WTC11 (cell line): ENCODE measurements around the gene ORMDL2. TPM values are rescaled to one million over a fixed set of nuclear protein-coding genes. Genes with fewer than 3 reads are reported as not detected.

Experiments
- ATAC-seq: fragments of 200-7000 bp; cut with Tn5 transposase; 2 replicates; pipeline ENCODE4 v1.10.0; 2021; ENCODE audit warnings: mild to moderate bottlenecking, moderate library complexity
- CTCF ChIA-PET: fragments of 300-600 bp; sonication (Branson Sonifier 250); formaldehyde crosslinking; loops from one replicate; lab custom pipeline; 2021; ENCODE audit warnings: antibody characterized with exemption; lab: Charles Lee
- POLR2A ChIA-PET: fragments of 350-600 bp; sonication (Branson Sonifier 250); formaldehyde crosslinking; loops from one replicate; lab custom pipeline; 2021; ENCODE audit warnings: antibody characterized with exemption; lab: Charles Lee
- DNase-seq: peaks from one replicate; pipeline ENCODE4 v3.0.0; 2021; ENCODE audit warnings: low spot score
- H3K27ac Mint-ChIP-seq: 2 replicates; pipeline ENCODE4 v1.8.0; 2021; ENCODE audit warnings: mixed read lengths
- H3K27me3 Mint-ChIP-seq: 2 replicates; pipeline ENCODE4 v1.8.0; 2021; ENCODE audit warnings: low read depth, mild to moderate bottlenecking, moderate library complexity, mixed read lengths
- H3K36me3 Mint-ChIP-seq: 2 replicates; pipeline ENCODE4 v1.8.0; 2021; ENCODE audit warnings: mixed read lengths
- H3K4me1 Mint-ChIP-seq: 2 replicates; pipeline ENCODE4 v1.8.0; 2022; ENCODE audit warnings: mixed read lengths
- H3K4me3 Mint-ChIP-seq: 2 replicates; pipeline ENCODE4 v1.8.0; 2021; ENCODE audit warnings: mild to moderate bottlenecking, moderate library complexity, mixed read lengths
- H3K9me3 Mint-ChIP-seq: 2 replicates; pipeline ENCODE4 v1.8.0; 2021; ENCODE audit warnings: mixed read lengths
- CBFB ChIP-seq: sonication (generic); formaldehyde crosslinking; IDR thresholded peaks from 2 replicates; pipeline ENCODE4 v1.8.1; 2022; ENCODE audit warnings: mild to moderate bottlenecking, low read depth, missing genetic modification reagents
- CREM ChIP-seq: sonication (generic); formaldehyde crosslinking; IDR thresholded peaks from 2 replicates; pipeline ENCODE4 v1.8.1; 2022; ENCODE audit warnings: mild to moderate bottlenecking, missing genetic modification reagents, moderate library complexity
- ETV6 ChIP-seq: sonication (generic); formaldehyde crosslinking; IDR thresholded peaks from 2 replicates; pipeline ENCODE4 v1.8.1; 2022; ENCODE audit warnings: mild to moderate bottlenecking, missing genetic modification reagents
- GABPB1 ChIP-seq: sonication (generic); formaldehyde crosslinking; IDR thresholded peaks from 2 replicates; pipeline ENCODE4 v1.8.1; 2023; ENCODE audit warnings: mild to moderate bottlenecking, missing genetic modification reagents
- MXD4 ChIP-seq: fragments of 250-450 bp; sonication (Bioruptor Pico); IDR thresholded peaks from 2 replicates; pipeline ENCODE4 v1.8.0; 2021; ENCODE audit warnings: mild to moderate bottlenecking, moderate library complexity, borderline replicate concordance
- NFE2L1 ChIP-seq: sonication (generic); formaldehyde crosslinking; IDR thresholded peaks from 2 replicates; pipeline ENCODE4 v1.8.1; 2023; ENCODE audit warnings: missing genetic modification reagents
- NR2C2 ChIP-seq: sonication (generic); formaldehyde crosslinking; IDR thresholded peaks from 2 replicates; pipeline ENCODE4 v1.8.0; 2022; ENCODE audit warnings: mild to moderate bottlenecking, missing genetic modification reagents
- TEAD1 ChIP-seq: sonication (generic); formaldehyde crosslinking; IDR thresholded peaks from 2 replicates; pipeline ENCODE4 v1.8.0; 2022; ENCODE audit warnings: mild to moderate bottlenecking, missing genetic modification reagents
- TEAD4 ChIP-seq: sonication (generic); formaldehyde crosslinking; IDR thresholded peaks from 2 replicates; pipeline ENCODE4 v1.8.0; 2022; ENCODE audit warnings: mild to moderate bottlenecking, missing genetic modification reagents
- ZBTB21 ChIP-seq: sonication (generic); formaldehyde crosslinking; IDR thresholded peaks from 2 replicates; pipeline ENCODE4 v1.8.1; 2023; ENCODE audit warnings: mild to moderate bottlenecking, missing genetic modification reagents, borderline replicate concordance
- ZNF121 ChIP-seq: sonication (generic); formaldehyde crosslinking; IDR thresholded peaks from 2 replicates; pipeline ENCODE4 v1.8.0; 2023; ENCODE audit warnings: missing genetic modification reagents
- ZNF138 ChIP-seq: sonication (generic); formaldehyde crosslinking; conservative IDR thresholded peaks from 2 replicates; pipeline ENCODE4 v1.8.1; 2022; ENCODE audit warnings: mild to moderate bottlenecking, moderate library complexity, missing genetic modification reagents
- ZNF232 ChIP-seq: sonication (generic); formaldehyde crosslinking; IDR thresholded peaks from 2 replicates; pipeline ENCODE4 v1.8.0; 2022; ENCODE audit warnings: mild to moderate bottlenecking, missing genetic modification reagents
- ZNF263 ChIP-seq: sonication (generic); formaldehyde crosslinking; IDR thresholded peaks from 2 replicates; pipeline ENCODE4 v1.8.1; 2022; ENCODE audit warnings: low read depth, mild to moderate bottlenecking, moderate library complexity, missing genetic modification reagents
- ZNF423 ChIP-seq: fragments of 250-450 bp; sonication (Bioruptor Pico); IDR thresholded peaks from 2 replicates; pipeline ENCODE4 v2.1.2; 2022; ENCODE audit warnings: mild to moderate bottlenecking, moderate library complexity
- ZNF671 ChIP-seq: fragments of 250-450 bp; sonication (Bioruptor Pico); IDR thresholded peaks from 2 replicates; pipeline ENCODE4 v1.8.0; 2021; ENCODE audit warnings: mild to moderate bottlenecking
- total RNA-seq: library from RNA; stranded (reverse); gene quantifications from 3 replicates; pipeline ENCODE4 v1.2.3, GENCODE V29; 2021
- TF ChIP-seq, protein P1 (sequence below): fragments of 250-450 bp; sonication (Bioruptor Pico); IDR thresholded peaks from 2 replicates; pipeline ENCODE4 v1.9.0; 2021; ENCODE audit warnings: mild to moderate bottlenecking
- TF ChIP-seq, protein P2 (sequence below): sonication (generic); formaldehyde crosslinking; conservative IDR thresholded peaks from 2 replicates; pipeline ENCODE4 v1.8.1; 2022; ENCODE audit warnings: mild to moderate bottlenecking, missing genetic modification reagents
- TF ChIP-seq, protein P3 (sequence below): sonication (generic); formaldehyde crosslinking; IDR thresholded peaks from 2 replicates; pipeline ENCODE4 v1.8.1; 2023; ENCODE audit warnings: mild to moderate bottlenecking, missing genetic modification reagents, moderate library complexity
- TF ChIP-seq, protein P4 (sequence below): sonication (generic); formaldehyde crosslinking; IDR thresholded peaks from 2 replicates; pipeline ENCODE4 v1.8.1; 2023; ENCODE audit warnings: mild to moderate bottlenecking, moderate library complexity, missing genetic modification reagents
- TF ChIP-seq, protein P5 (sequence below): fragments of 250-450 bp; sonication (Bioruptor Pico); IDR thresholded peaks from 2 replicates; pipeline ENCODE4 v1.9.0; 2021; ENCODE audit warnings: moderate library complexity, mild to moderate bottlenecking, inconsistent platforms, borderline replicate concordance
- TF ChIP-seq, protein P6 (sequence below): sonication (generic); formaldehyde crosslinking; IDR thresholded peaks from 2 replicates; pipeline ENCODE4 v1.8.1; 2023; ENCODE audit warnings: mild to moderate bottlenecking, missing genetic modification reagents, moderate library complexity
- TF ChIP-seq, protein P7 (sequence below): sonication (generic); formaldehyde crosslinking; IDR thresholded peaks from 2 replicates; pipeline ENCODE4 v1.8.0; 2023; ENCODE audit warnings: mild to moderate bottlenecking, missing genetic modification reagents

Gene ORMDL2
- total RNA-seq, 1 experiment from 2014 or later: 32.9 TPM

DNA sequence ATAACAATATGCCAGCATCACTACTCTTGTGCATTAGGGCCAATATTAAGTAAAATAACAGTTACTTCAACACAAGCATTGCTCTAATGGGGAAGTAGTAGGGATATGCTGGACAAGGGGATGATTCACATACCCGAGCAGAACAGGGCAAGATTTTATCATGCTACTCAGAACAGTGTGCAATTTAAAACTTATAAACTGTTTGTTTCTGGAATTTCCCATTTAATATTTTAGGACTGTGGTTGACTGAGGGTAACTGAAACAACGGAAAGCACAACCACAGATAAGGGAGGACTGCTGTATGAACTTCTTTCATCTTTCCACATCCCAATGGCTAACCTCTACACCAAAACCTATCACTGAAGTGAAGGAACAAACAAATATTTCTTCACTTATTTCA is 37.2 kb upstream of the ORMDL2 start:
- Mint-ChIP-seq H3K36me3 (peaks cover 65% of the 10 kb centered on the region), H3K27me3 (no peaks in the 10 kb centered on the region), H3K4me1 (no peaks in the 10 kb centered on the region), H3K9me3 (no peaks in the 10 kb centered on the region), H3K27ac (no peak overlapping the region), H3K4me3 (no peak overlapping the region)
- no peak for ATAC-seq
- ChIA-PET CTCF (interaction anchor here (1.1 kb wide), 1 partner anchor 37 kb away, joined by 3 read pairs; no protein-coding TSS in a partner anchor), POLR2A (no interaction called here)
- DNase-seq: no peak
- TF ChIP-seq, protein P1, sequence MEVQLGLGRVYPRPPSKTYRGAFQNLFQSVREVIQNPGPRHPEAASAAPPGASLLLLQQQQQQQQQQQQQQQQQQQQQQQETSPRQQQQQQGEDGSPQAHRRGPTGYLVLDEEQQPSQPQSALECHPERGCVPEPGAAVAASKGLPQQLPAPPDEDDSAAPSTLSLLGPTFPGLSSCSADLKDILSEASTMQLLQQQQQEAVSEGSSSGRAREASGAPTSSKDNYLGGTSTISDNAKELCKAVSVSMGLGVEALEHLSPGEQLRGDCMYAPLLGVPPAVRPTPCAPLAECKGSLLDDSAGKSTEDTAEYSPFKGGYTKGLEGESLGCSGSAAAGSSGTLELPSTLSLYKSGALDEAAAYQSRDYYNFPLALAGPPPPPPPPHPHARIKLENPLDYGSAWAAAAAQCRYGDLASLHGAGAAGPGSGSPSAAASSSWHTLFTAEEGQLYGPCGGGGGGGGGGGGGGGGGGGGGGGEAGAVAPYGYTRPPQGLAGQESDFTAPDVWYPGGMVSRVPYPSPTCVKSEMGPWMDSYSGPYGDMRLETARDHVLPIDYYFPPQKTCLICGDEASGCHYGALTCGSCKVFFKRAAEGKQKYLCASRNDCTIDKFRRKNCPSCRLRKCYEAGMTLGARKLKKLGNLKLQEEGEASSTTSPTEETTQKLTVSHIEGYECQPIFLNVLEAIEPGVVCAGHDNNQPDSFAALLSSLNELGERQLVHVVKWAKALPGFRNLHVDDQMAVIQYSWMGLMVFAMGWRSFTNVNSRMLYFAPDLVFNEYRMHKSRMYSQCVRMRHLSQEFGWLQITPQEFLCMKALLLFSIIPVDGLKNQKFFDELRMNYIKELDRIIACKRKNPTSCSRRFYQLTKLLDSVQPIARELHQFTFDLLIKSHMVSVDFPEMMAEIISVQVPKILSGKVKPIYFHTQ (CRISPR knock-in tag): no peak
- TF ChIP-seq ETV6 (CRISPR knock-in tag): no peak
- TF ChIP-seq ZNF232: no peak
- no peak for TF ChIP-seq CREM (CRISPR knock-in tag)
- no peak for TF ChIP-seq TEAD1 (CRISPR knock-in tag)
- TF ChIP-seq, protein P2, sequence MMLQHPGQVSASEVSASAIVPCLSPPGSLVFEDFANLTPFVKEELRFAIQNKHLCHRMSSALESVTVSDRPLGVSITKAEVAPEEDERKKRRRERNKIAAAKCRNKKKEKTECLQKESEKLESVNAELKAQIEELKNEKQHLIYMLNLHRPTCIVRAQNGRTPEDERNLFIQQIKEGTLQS (CRISPR knock-in tag): no peak
- TF ChIP-seq ZNF263 (CRISPR knock-in tag): no peak
- no peak for TF ChIP-seq TEAD4 (CRISPR knock-in tag)
- TF ChIP-seq ZNF121 (CRISPR knock-in tag): no peak
- TF ChIP-seq, protein P3, sequence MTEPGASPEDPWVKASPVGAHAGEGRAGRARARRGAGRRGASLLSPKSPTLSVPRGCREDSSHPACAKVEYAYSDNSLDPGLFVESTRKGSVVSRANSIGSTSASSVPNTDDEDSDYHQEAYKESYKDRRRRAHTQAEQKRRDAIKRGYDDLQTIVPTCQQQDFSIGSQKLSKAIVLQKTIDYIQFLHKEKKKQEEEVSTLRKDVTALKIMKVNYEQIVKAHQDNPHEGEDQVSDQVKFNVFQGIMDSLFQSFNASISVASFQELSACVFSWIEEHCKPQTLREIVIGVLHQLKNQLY (CRISPR knock-in tag): no peak
- TF ChIP-seq, protein P4, sequence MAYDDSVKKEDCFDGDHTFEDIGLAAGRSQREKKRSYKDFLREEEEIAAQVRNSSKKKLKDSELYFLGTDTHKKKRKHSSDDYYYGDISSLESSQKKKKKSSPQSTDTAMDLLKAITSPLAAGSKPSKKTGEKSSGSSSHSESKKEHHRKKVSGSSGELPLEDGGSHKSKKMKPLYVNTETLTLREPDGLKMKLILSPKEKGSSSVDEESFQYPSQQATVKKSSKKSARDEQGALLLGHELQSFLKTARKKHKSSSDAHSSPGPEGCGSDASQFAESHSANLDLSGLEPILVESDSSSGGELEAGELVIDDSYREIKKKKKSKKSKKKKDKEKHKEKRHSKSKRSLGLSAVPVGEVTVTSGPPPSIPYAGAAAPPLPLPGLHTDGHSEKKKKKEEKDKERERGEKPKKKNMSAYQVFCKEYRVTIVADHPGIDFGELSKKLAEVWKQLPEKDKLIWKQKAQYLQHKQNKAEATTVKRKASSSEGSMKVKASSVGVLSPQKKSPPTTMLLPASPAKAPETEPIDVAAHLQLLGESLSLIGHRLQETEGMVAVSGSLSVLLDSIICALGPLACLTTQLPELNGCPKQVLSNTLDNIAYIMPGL (CRISPR knock-in tag): no peak
- TF ChIP-seq, protein P5, sequence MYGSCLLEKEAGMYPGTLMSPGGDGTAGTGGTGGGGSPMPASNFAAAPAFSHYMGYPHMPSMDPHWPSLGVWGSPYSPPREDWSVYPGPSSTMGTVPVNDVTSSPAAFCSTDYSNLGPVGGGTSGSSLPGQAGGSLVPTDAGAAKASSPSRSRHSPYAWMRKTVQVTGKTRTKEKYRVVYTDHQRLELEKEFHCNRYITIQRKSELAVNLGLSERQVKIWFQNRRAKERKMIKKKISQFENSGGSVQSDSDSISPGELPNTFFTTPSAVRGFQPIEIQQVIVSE (CRISPR knock-in tag): no peak
- no peak for TF ChIP-seq NR2C2 (CRISPR knock-in tag)

DNA sequence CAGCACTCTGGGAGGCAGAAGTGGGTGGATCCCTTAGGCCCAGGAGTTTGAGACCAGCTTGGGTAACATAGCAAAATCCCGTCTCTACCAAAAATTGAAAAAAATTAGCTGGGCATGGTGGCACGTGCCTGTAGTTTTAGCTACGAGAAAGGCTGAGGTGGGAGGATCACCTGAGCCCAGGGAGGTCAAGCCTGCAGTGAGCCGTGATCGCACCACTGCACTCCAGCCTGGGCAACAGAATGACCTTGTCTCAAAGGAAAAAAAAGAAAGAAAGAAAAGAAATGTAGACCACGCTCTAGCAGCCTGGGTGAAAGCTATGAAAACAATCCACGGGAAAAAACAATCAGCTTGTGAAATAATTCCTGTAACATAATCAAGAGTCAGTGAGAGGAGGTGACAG is 29.3 kb upstream of the ORMDL2 start:
- no peak for TF ChIP-seq CBFB (CRISPR knock-in tag)
- TF ChIP-seq NR2C2 (CRISPR knock-in tag): no peak
- no peak for TF ChIP-seq ZNF671 (CRISPR knock-in tag)
- TF ChIP-seq ZNF423 (CRISPR knock-in tag): no peak
- TF ChIP-seq, protein P6, sequence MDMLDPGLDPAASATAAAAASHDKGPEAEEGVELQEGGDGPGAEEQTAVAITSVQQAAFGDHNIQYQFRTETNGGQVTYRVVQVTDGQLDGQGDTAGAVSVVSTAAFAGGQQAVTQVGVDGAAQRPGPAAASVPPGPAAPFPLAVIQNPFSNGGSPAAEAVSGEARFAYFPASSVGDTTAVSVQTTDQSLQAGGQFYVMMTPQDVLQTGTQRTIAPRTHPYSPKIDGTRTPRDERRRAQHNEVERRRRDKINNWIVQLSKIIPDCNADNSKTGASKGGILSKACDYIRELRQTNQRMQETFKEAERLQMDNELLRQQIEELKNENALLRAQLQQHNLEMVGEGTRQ (CRISPR knock-in tag): no peak
- TF ChIP-seq, protein P7, sequence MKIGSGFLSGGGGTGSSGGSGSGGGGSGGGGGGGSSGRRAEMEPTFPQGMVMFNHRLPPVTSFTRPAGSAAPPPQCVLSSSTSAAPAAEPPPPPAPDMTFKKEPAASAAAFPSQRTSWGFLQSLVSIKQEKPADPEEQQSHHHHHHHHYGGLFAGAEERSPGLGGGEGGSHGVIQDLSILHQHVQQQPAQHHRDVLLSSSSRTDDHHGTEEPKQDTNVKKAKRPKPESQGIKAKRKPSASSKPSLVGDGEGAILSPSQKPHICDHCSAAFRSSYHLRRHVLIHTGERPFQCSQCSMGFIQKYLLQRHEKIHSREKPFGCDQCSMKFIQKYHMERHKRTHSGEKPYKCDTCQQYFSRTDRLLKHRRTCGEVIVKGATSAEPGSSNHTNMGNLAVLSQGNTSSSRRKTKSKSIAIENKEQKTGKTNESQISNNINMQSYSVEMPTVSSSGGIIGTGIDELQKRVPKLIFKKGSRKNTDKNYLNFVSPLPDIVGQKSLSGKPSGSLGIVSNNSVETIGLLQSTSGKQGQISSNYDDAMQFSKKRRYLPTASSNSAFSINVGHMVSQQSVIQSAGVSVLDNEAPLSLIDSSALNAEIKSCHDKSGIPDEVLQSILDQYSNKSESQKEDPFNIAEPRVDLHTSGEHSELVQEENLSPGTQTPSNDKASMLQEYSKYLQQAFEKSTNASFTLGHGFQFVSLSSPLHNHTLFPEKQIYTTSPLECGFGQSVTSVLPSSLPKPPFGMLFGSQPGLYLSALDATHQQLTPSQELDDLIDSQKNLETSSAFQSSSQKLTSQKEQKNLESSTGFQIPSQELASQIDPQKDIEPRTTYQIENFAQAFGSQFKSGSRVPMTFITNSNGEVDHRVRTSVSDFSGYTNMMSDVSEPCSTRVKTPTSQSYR (CRISPR knock-in tag): no peak
- TF ChIP-seq MXD4: no peak
- TF ChIP-seq, protein P4 (CRISPR knock-in tag): no peak
- TF ChIP-seq GABPB1: no peak
- TF ChIP-seq, protein P3 (CRISPR knock-in tag): no peak
- no peak for TF ChIP-seq ZBTB21 (CRISPR knock-in tag)
- TF ChIP-seq NFE2L1 (CRISPR knock-in tag): no peak
- no peak for TF ChIP-seq ZNF138 (CRISPR knock-in tag)
- ChIA-PET POLR2A (interaction anchor here (1.0 kb wide), 1 partner anchor 9 kb away, joined by 3 read pairs; no protein-coding TSS in a partner anchor), CTCF (interaction anchor here (1.0 to 1.6 kb wide), 3 partner anchors 50 to 152 kb away, joined by 3 to 5 read pairs (median 3); no protein-coding TSS in a partner anchor)
- Mint-ChIP-seq H3K4me3 (no peak overlapping the region), H3K27me3 (no peaks in the 10 kb centered on the region), H3K27ac (no peak overlapping the region), H3K9me3 (no peaks in the 10 kb centered on the region), H3K36me3 (peaks cover 74% of the 10 kb centered on the region), H3K4me1 (no peaks in the 10 kb centered on the region)
- ATAC-seq (no peak), DNase-seq (no peak)
